Effector memory CD4-positive, alpha-beta T cell (primary cell): ENCODE measurements around the gene FSTL4.

Experiments used
- DNase-seq, 3 donors: peaks; one replicate each; pipeline ENCODE4 v3.0.0-alpha.2; 2020
- H3K27ac ChIP-seq: 2 replicates; pipeline ENCODE4 v1.7.0; 2013; ENCODE audit warnings: mild to moderate bottlenecking, low read length, moderate library complexity; ENCODE audit not compliant: insufficient read depth, poor library complexity, severe bottlenecking
- H3K27me3 ChIP-seq: replicated peaks from 2 replicates; pipeline ENCODE4 v1.7.0; 2013; ENCODE audit warnings: mild to moderate bottlenecking, low read length; ENCODE audit not compliant: insufficient read depth, control insufficient read depth, poor library complexity, severe bottlenecking
- H3K36me3 ChIP-seq: 2 replicates; pipeline ENCODE4 v1.7.0; 2013; ENCODE audit warnings: mild to moderate bottlenecking, low read length, moderate library complexity; ENCODE audit not compliant: control insufficient read depth, insufficient read depth
- H3K4me1 ChIP-seq: 2 replicates; pipeline ENCODE4 v1.7.0; 2013; ENCODE audit warnings: low read length, mild to moderate bottlenecking; ENCODE audit not compliant: control insufficient read depth, insufficient read depth, poor library complexity, severe bottlenecking
- H3K4me3 ChIP-seq: 2 replicates; pipeline ENCODE4 v1.7.0; 2013; ENCODE audit warnings: low read length, low read depth, mild to moderate bottlenecking; ENCODE audit not compliant: insufficient read depth, poor library complexity, severe bottlenecking
- H3K9me3 ChIP-seq: 2 replicates; pipeline ENCODE4 v1.7.0; 2013; ENCODE audit warnings: mild to moderate bottlenecking, low read length, moderate library complexity; ENCODE audit not compliant: control insufficient read depth

FSTL4 gene

DNA sequence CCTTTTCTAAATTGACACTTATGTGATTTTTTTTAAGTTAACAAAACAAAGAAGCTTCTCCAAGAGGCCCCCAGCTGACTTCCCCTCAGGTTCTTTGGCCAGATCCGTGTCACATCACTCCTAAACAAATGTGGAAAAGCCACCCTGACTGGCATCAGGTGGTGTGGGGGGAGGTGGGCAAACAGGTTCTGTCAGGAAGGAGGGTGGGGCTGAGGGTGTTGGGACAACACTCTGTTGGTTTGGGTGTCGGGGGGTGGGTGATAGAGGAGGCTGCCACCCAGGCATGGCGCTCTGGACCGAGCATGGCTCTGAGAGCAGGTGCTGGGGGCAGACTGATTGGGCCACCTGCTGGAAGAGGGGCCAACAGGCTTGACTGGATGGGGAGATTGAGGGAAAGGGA lies 349.7 kb downstream of the FSTL4 start:
- Histone ChIP-seq H3K36me3 (no peaks in the 10 kb centered on the region), H3K4me1 (no peaks in the 10 kb centered on the region), H3K9me3 (no peaks in the 10 kb centered on the region), H3K27me3 (no peaks in the 10 kb centered on the region), H3K27ac (no peak overlapping the region), H3K4me3 (no peak overlapping the region)
- DNase-seq: no peak

DNA sequence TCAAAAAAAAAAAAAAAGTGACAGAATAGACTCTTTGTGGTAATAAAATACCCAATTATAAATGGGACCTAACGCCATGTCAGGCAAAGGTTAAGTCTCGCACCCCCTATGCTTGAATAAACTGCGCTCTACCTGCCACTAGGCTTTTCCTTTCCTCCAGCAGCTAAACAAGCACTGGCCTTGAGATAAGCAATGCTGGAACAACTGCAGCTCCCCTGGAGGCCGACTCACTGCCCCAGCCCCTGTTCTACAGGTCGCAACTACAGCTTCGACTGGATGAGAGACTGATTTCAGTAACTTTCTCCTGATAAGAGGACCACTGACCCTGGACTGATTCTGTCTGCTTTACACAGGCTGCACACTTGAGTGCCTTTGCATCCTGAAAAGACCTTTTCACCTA lies 350.3 kb downstream of the FSTL4 start:
- no peaks in the 10 kb centered on the region for H3K27me3 ChIP-seq

DNA sequence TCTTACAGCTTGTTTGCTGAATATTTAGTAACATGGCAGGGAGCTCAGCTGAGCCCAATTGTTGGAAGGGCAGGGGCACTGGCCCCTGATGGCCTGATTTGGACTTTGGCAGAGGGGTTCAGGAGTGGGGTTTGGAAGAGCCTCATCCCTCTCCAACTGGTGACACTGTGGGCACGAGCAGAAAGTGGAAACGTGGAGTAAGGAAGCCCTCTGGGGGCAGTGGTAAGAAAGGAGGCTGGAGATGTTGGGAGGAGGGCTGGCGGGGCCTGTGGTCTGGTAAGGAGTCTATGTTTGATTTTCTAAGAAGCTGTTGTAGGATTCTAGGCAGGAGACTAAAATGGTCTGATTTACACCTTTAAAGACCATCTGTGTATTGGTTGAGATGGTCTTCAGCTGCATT lies 351.6 kb downstream of the FSTL4 start:
- no peaks in the 10 kb centered on the region for H3K36me3 ChIP-seq
- DNase-seq: no peak
- no peak overlapping the region for H3K4me3 ChIP-seq
- no peaks in the 10 kb centered on the region for H3K27me3 ChIP-seq
- H3K9me3 ChIP-seq: no peaks in the 10 kb centered on the region
- H3K27ac ChIP-seq: no peak overlapping the region
- no peaks in the 10 kb centered on the region for H3K4me1 ChIP-seq

More for the DNA sequence above, 350.3 kb downstream of the FSTL4 start:
- Histone ChIP-seq H3K4me1 (no peaks in the 10 kb centered on the region), H3K36me3 (no peaks in the 10 kb centered on the region), H3K9me3 (no peaks in the 10 kb centered on the region), H3K4me3 (no peak overlapping the region), H3K27ac (no peak overlapping the region)
- DNase-seq: no peak

DNA sequence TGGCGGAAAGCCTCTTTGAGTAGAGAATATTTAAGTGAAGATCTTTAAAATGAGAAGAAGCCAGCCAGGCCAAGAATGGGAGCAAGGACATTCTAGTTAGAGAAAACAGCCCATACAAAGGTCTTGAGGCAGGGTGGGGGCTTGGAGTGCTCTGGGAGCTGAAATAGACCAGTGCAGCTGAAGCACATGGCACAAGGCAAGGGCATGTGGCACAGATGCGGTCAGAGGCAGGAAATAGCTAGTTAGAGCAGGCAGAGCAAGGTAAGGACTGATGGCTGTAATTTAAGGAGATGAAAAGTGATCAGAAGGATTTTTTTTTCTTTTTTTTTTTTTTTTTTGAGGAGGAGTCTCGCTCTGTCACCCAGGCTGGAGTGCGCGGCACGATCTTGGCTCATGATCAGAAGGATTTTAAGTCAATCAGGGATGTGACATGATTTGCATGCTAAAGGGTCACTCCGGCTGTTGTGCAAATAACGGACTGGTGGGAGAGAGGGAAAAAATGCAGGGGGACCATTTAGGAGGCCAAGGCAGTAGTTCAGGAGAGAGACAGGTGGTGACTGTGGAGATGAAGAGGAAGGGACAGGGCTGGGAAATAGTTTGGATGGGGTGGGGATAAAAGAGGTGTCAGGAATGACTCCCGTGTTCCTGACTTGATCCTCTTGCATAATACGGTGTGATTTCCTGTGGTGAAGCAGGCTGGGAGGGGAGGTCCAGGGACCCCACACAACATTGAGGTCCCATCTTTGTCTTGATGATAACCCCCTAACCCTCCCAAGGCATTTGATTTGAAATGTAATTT lies 352.9 kb downstream of the FSTL4 start:
- H3K27me3 ChIP-seq: no peaks in the 10 kb centered on the region
- H3K36me3 ChIP-seq: no peaks in the 10 kb centered on the region
- H3K27ac ChIP-seq: no peak overlapping the region
- H3K9me3 ChIP-seq: no peaks in the 10 kb centered on the region
- no peaks in the 10 kb centered on the region for H3K4me1 ChIP-seq
- no peak for DNase-seq
- H3K4me3 ChIP-seq: no peak overlapping the region

DNA sequence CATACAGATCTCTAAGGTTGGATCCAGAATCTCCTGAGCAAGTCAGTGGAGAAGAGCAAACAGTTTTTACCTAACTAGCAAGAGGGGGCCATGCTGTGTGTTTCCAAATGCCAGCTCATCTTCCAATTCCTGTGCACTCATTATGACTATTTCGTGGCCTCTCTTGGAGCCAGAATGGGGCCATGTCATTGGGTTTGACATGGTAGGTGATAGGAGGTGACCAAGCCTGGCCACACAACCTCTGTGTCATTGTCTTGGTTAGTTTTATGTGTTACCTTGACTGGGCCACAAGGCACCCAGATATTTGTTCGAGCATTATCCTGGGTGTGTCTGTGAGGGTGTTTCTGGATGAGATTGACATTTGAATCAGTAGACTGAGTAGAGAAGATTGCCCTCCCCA lies 354.4 kb downstream of the FSTL4 start:
- no peaks in the 10 kb centered on the region for H3K27me3 ChIP-seq
- H3K4me1 ChIP-seq: no peaks in the 10 kb centered on the region
- H3K4me3 ChIP-seq: no peak overlapping the region
- H3K9me3 ChIP-seq: no peaks in the 10 kb centered on the region
- no peaks in the 10 kb centered on the region for H3K36me3 ChIP-seq
- DNase-seq: no peak
- no peak overlapping the region for H3K27ac ChIP-seq

DNA sequence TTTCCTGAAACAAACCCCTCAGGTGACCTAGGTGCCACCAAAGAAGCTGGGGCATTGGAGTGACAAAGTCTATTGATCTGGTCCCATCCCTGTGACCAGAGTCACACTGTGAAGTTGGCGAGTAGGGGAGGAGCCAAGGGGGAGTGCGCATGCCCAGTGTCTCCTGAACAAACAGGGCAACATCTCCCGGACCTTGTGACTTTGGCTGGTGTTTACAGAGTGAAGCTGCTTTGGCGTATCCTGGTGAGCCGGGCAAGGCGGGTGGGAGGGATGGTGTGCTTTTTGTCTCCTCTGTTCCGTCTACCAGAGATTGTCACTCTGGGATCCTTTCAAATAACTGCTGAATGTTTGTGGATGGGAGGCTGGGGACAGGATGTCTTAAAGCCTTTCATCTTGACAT lies 356.1 kb downstream of the FSTL4 start:
- H3K4me3 ChIP-seq: no peak overlapping the region
- H3K36me3 ChIP-seq: no peaks in the 10 kb centered on the region
- no peaks in the 10 kb centered on the region for H3K27me3 ChIP-seq
- H3K4me1 ChIP-seq: no peaks in the 10 kb centered on the region
- DNase-seq: no peak
- no peaks in the 10 kb centered on the region for H3K9me3 ChIP-seq
- H3K27ac ChIP-seq: no peak overlapping the region

DNA sequence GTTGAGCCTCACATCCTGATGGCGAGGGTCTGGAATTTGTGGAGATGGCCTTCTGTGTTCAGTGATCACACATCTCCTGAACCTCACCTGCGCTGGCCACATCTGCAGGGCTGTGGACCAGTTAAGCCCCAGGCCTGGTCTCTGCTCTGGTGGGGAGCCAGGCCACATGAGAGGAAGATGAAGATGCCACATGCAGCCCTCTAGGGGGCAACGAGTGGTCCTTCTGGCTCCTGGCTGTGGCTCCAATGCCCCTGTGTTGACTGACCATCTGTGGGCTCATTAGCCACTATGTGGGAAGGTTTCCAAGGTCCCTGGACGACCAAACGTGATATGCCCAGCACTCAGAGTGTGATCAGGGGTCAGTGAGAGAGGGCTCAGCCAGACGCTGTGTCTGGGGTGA lies 357.5 kb downstream of the FSTL4 start:
- Histone ChIP-seq H3K27me3 (no peaks in the 10 kb centered on the region), H3K36me3 (no peaks in the 10 kb centered on the region), H3K27ac (no peak overlapping the region), H3K4me3 (no peak overlapping the region), H3K4me1 (no peaks in the 10 kb centered on the region), H3K9me3 (no peaks in the 10 kb centered on the region)
- no peak for DNase-seq

DNA sequence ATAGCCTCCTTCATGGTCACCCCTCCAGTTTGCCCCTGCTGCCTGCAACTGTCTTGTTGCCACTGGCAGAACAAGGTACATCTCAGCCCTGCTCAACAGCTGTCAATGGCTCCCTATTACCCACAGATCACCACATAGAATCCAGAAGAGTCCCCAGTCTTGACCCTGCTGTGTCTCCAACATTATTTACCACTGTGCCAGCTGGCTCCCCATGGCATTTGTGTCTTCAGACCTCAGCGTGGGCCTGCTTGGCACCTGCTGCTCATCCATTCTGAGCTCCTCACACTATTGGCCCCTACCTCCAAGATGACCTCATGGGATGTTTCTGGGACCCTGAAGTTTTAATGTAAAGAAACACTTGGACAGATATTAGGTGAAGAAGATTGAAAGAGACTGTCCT lies 358.7 kb downstream of the FSTL4 start:
- Histone ChIP-seq H3K27ac (no peak overlapping the region), H3K27me3 (no peaks in the 10 kb centered on the region), H3K4me3 (no peak overlapping the region), H3K4me1 (no peaks in the 10 kb centered on the region), H3K36me3 (no peaks in the 10 kb centered on the region), H3K9me3 (no peaks in the 10 kb centered on the region)
- no peak for DNase-seq

DNA sequence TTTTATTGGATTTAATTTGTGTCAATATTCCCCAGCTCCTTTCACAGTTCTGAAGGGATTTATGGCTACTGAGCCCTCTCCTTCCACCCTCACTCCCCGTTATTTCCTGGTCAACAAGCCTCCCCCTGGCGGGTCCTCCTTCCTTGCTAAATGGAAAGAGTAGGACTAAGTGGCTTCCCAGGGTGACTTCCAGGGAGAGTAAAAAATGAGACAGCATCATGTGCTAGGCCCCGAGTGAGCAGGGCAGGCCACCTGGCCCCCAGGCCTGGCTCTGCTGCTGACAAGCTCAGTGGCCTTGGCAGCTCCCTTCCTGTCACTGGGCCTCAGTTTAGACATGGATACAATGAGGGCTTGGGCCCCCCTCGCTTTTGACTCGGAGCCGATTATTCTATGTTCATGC lies 359.3 kb downstream of the FSTL4 start:
- Histone ChIP-seq H3K27ac (no peak overlapping the region), H3K27me3 (no peaks in the 10 kb centered on the region), H3K36me3 (no peaks in the 10 kb centered on the region), H3K4me3 (no peak overlapping the region), H3K4me1 (no peaks in the 10 kb centered on the region), H3K9me3 (no peaks in the 10 kb centered on the region)
- DNase-seq: no peak

DNA sequence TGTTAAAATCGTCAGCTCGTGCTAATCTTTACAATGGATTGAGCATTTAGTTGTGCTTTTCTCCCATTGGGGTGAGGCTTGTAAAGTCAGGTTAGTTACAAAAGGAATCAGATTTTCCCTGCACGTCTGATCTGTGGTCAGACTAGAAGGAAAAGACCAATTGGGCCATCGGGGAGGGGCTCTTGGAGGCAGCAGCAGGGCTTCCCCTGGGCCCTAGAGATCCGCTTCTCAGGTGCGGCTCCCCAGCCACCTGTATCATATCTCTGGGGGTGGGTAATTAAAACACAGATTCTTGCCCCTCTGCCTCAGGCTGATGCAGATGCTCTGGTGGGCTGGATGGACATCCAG lies 360.2 kb downstream of the FSTL4 start:
- Histone ChIP-seq H3K9me3 (no peaks in the 10 kb centered on the region), H3K27ac (no peak overlapping the region), H3K27me3 (no peaks in the 10 kb centered on the region), H3K4me1 (no peaks in the 10 kb centered on the region), H3K4me3 (no peak overlapping the region), H3K36me3 (no peaks in the 10 kb centered on the region)
- DNase-seq: no peak
